ENCODE measurements around the gene ZSCAN10.

The ZSCAN10 gene

DNA sequence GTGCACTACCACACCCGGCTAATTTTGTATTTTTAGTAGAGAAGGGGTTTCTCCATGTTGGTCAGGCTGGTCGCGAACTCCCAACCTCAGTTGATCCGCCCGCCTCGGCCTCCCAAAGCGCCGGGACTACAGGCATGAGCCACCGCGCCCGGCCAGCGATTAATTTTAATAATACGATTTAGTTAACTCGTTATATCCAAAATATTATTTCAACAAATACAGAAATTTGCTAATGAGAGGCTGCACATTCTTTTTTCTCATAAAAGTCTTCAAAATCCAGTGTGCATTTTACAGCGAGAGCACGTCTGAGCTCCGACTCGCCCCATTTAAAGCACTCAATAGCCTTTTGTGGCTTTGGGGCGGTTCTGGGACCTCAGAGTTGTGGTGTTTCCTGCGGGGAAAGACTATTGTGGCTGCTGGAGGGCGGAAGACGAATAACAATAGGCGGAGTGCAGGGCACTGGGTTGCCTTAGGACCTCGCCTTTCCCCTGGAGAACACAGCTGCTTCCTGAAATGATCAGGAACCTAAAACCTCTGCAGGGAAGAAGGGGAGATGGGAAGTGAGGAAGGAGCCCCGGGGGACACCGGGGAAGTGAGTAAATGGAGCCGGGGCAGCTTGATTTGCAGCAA lies 2.9 kb upstream of the ZSCAN10 start:
- no peak for DNase-seq

DNA sequence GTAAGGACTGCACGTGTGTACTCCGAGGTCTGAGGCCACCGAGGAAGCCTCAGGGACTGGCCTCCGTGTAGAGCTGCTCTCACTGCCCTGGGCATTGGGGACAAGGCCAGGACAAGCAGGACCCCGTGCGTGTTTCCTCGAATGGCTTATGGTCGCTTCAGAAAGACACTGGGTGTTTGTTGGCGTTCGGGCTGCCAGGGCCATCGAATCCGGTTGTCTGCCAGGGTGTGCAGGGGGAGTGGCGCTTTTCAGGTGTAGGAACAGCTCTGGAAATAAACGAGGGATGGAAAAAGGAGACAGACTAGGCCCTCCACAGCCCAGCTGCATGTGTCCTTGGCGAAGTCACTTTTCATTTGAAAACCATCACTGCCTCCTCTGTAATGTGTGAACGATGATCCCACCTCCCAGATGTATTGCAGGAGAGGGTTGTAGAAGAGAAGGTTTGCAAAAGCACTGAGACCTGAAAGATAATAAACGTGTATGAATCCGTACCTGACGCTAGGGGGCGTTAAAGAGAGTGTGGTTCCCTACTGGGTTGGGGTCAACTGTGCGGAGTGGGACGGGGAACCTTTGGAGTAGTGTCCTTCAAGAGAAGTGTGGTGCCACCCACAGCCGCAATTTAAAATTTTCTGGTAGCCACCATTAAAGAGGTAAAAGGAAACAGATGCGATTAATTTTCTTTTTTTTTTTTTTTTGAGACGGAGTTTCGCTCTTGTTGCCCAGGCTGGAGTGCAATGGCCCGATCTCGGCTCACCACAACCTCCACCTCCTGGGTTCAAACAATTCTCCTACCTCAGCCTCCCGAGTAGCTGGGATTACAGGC lies 2.1 kb upstream of the ZSCAN10 start:
- DNase-seq: no peak

DNA sequence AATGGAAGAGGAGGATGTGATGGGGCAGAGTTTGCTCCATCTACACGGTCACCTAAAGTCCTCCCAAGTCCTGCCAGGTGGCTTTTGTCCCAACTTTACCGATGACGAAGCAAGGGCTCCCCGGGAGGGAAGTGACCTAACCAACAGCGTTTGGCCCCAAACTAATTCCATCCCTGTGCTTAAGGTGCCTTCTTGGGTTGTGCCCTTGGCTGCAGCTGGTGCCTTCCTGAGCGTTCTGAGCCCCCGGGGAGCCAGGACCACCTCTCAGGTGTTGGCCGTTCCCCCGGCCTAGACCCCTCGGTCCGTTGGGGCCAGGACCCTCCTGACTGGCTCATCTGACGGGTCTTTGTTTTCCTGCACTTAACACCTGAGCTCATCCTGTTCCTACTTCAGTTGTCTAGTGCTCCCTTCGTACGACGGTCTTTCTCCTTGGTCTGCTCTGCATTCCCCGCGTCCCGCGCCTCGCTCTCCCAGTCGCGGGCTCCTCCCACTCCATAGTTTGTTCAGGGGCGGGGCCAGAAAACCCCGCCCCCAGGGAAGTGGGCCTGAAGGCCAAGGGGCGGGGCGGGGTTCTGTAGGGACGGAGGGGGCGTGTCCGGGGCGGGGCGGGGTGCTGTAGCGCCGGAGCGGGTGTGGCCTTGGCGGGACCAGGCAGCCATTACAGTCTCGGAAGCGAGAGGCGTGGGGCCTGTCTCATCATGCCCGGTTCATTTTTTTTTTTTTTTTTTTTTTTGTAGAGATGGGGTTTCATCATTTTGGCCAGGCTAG lies 822 bp upstream of the ZSCAN10 start:
- peak; percentile 88 for DNase-seq

DNA sequence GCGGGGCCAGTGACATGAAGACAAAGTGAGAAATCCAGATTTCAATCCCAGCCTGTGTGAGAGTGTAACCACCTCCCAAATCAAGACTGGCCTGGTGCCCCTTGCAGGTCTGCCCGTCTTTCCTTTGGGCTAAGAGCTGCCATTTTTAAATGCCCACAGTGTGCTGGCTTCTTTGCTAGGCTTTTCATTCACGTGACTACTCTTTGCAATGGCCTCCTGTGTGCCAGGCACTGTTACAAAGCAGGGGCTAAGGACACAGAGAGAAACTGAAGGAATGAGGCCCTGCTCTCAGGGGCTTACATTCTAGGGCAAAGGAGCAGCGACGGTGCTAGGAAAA lies 269 bp upstream of the ZSCAN10 start:
- DNase-seq: no peak

DNA sequence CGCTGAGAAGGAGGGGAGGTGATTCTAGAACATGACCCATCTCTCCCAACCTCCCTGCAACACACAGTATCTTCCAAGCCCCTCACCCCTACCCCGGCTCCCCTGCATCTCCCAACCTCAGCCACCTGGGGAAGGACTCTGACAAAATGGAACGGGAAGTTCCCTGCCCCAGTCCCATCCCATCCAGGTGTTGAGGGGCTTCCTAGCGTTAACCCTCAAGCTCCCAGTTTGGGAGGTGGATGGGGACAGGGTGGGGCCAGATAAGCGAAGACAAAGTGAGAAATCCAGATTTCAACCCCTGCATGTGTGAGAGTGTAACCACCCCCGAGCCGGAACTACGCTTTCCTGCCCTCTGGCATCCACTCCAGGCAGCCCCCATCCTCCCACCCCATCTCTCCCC lies 1.8 kb downstream of the ZSCAN10 start:
- no peak for DNase-seq

DNA sequence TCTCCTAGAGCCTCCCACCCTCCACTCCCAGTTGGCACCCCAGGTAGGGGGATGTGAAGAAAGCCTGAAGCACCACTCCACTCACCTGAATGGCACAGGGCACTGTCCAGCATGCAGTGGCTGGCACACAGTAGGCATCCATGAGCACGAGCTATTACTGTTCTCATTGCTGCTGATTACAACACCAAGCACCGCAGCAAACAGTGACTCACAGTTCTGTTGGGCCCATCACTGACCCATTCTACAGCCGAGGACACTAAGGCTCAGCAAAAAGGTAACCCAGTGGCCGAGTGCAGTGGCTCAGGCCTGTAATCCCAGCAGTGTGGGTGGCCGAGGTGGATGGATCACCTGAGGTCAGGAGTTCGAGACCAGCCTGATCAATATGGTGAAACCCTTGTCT lies 2.7 kb downstream of the ZSCAN10 start:
- DNase-seq: no peak

DNA sequence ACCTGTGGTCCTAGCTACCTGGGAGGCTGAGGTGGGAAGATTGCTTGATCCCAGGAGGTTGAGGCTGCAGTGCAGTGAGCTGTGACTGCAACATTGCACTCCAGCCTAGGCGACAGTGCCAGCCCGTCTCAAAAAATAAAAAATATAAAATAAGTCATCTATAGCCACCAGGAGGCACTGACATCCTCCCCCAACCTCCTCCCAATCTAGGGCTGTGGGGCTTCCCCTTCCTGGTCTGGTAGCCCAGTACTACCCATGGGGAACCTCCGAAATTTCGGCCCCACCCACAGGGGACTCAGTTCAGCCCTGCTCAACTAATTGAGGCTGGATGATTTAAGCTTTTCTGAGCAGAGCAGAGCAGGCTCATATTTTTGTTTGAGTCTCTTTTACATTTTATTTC lies 3.2 kb downstream of the ZSCAN10 start:
- peak; percentile 59 for DNase-seq

DNA sequence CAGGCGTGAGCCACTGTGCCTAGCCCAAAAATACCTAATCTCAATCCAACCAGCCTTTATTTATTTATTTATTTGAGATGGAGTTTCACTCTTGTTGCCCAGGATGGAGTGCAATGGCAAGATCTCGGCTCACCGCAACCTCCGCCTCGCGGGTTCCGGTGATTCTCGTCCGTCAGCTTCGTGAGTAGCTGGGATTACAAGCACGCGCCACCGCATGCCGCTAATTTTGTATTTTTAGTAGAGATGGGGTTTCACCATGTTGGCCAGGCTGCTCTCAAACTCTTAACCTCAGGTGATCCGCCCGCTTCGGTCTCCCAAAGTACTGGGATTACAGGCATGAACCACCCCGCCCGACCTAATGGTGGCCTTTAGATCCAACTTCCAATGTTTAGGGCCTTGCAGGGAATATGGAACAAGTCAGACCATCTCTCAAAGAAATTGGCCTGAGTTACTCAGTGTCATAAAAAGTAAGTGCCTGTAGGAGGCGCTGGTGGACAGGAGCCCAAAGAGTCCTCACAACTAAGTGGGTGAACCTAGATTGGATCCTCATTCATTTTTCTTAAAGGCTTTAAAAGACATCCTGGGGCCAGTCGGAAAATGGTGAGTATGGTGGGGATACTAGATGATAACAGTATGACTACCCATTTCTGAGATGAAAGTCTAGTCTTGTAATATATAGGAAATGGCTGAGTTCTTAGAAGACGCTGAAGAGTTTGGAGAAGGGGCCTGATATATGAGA lies 4.6 kb downstream of the ZSCAN10 start:
- no peak for DNase-seq

DNA sequence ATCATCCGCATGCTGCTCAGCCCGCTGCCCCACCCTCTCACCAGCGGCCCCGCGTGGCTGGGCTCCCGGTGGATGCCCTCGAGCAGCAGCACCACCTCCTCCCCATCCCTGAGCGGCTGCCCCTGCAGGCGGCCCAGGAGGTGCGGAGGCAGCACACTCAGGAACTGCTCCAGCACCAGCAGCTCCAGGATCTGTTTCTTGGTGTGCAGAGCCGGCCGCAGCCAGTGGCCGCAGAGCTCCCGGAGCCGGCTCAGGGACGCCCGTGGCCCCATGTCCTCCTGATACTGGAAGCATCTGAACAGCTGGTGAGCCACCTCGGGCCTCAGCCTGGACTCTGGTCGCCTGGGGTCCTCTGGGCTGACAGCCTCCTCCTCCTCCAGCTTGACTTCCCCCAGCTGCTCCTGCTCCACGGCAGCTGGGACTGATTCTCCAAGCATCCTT lies 6.6 kb downstream of the ZSCAN10 start:
- no peak for DNase-seq

DNA sequence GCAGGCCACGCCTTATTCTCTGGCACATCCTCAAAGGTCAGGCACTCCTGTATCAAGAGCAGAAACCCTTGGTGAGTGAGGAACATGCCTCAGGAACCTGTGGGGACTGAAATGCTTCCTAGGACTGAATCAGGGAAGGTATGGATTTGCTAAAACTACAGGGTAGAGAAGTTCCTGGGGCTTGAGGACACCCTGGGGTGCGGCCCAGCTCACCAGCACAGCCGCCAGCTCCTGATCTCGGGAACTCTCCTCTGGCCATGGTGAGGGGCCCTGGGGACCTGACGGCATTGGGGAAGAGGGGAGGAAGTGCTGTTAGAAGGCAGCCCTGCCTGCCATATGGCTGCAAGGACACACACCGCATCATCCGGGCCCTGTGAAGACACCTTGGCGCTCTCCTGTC lies 7.5 kb downstream of the ZSCAN10 start:
- DNase-seq: no peak

DNA sequence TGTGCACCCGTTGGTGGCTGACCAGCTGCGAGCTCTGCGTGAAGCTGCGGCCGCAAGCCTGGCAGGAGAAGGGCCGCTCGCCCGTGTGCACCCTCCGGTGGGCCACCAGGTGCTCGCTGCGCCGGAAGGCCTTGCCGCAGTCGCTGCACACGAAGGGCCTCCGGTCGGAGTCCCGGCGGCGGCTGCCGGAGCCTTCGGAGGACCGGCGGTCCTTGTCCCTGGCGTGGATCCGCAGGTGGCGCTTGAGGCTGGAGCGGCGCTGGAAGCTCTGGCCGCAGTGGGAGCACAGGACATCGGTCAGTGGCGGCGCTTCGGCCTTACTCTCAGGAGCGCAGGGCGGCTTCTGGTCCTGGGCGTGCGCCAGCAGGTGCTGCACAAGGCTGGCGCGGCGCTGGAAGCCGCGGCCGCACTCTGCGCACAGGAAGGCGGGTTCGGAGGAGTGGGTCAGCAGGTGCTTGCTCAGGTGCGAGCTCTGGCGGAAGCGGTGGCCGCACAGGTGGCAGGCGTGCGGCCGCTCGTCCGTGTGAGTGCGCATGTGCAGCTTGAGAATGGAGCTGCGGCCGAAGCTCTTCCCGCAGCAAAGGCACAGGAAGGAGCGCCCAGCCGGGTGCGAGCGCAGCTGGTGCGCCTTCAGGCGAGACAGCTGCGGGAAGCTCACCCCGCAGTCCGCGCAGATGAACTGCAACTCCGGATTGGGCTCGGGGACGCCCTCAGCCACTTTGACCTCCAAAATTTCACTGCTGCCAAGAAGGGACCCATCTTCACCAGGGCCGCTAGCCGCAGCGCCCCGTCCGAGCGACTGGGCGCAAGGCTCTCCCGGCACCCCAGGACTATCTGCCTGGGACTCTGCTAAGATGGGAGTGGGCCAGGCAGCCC lies 9.1 kb downstream of the ZSCAN10 start:
- no peak for DNase-seq

DNA sequence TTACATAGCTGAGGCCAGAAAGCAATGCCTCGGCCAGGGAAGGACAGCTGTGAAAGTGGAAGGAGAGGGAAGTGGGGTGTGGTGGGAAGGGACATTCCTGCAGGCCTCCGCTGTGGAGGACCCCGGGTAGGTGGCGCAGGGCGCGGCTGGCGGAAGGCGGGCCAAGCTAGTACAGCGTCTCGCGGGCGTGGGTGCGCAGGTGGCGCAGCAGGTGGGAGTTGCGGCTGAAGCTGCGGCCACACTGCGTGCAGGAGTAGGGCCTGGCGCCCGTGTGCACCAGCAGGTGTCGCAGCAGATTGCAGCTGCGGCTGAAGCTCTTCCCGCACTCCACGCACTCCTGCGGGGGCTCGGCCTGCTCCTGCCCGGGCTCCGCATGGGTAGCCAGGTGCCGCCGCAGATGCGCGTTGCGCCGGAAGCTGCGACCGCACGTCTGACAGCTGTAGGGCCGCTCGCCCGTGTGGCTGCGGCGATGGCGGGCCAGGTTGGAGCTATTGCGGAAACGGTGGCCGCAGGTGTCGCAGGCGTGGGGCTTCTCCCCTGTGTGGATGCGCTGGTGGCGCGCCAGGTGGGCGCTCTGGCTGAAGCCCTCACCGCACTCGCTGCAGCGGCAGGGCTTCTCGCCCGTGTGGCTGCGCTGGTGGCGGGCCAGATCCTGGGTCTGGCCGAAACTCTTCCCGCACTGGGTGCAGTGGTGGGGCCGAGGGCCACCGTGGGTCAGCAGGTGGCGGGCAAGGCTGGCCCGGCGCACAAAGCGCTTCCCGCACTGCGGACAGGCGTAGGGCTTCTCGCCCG lies 10.0 kb downstream of the ZSCAN10 start:
- no peak for DNase-seq

DNA sequence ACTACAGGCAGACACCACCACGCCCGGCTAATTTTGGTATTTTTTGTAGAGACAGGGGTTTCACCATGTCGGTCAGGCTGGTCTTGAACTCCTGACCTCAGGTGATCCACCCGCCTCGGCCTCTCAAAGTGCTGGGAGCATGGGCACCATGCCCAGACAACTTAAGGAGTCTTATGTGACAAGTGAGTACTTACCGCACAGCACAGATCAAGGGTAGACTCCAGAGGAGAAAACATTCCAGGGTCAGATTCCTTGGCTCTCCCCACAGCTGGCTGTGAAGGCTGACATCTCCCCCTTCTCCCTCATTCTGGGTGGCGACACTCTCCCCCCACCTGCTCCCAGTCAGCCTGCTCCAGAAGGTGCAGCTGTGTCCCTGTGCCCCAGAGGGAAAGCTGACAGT lies 10.6 kb downstream of the ZSCAN10 start:
- no peak for DNase-seq

DNA sequence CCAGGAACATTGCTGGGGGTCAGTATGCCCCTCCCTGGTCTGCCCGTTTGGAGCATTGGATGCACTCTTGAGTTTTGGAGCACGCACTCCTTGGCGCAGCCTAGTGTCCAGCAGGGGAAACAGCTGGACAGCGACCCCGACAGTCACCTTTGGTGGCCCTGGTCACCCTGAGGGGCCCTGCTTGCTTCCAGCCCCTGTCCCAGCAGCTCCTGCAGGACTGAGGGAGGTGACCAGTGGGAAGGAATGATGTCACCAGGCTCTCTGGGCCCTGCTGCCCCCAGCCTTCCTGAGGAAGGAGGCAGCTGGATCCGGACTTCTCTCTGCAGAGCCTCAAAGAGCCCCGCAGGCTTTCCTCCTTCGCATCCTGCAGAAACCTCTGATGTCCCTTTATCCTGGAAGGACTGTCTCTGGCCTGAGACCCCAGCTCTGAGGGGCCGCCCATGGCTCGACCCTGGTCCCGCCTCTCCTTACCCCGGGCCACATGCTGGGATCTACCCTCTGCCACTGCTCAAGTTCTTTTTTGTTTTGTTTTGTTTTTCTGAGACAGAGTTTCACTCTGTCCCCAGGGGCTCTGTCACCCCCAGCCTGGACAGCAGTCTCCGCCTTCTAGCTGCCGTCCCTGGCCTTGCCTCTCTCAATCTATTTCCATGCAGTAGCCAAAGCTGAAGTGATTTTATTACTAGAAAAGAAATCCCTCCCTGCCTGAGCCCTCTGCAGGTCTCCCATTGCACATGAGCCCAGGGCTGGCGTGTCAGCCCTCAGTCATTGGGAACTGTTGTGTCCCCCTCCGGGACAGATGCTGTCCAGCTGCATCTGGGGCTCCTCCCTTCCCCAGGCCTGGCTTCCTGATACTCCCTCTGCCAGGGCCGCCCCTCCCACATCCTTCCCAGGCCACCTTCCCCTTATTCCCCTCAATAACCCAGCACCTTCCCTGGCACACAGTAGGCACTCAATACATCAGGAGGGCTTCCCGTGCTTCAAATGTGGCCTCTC lies 11.6 kb downstream of the ZSCAN10 start:
- no peak for DNase-seq

DNA sequence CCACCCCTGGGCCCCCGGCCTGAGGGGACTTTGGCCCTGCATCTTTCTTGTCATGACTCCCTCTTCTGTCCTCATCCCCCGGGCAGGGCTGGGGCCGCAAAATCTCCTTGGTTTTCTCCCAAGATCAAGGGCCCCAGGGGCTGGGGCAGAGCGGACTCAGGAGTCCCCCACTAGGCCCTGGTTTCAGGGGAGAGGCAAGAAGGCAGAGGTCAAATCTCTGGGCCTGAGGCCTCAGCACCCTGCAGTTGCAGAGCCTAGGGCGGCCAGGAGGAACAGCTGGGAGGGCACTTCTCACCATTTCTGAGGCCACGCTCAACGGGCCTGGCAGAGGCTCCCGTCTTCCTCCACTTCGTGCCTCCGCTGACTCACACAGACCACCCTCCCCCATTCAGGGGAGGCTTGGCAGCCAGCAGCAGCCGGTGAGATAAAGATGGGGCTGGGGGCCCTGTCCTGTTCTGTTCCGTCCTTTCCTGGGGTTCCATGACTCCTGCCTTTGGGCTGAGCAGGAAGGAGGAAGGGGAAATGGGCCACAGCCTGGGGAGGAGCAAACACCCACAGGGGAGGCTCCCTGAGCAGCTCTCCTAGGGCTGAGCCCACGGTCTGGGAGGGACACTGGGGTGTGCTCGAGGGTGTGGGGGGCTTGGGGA lies 12.4 kb downstream of the ZSCAN10 start:
- DNase-seq: no peak

DNA sequence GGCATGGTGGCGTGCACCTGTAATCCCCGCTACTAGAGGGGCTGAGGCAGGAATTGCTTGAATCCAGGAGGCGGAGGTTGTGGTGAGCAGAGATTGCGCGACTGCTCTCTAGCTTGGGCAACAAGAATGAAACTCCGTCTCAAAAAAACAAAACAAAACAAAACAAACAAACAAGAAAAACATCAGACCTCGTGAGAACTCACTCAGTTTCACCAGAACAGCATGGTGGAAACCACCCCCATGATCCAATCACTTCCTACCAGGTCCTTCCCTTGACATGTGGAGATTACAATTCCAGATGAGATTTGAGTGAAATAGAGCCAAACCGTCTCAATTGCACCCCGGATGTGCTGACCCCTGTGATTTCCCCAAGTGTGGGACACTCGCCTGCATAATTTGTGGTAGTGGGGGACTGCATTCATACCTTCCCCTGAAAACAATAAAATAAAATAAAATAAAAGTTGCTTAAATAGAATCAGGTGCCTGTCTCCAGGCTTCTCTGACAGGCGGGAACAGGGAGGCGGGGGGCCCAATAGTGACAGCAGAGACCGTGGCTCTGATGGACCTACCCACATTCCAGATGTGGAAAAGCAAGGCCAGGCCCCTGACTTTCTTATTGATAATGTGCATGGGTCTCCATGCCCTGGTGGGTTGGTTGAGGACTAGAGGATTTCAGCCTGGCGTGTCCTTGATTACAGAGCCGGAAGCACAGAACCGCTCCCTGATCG lies 13.1 kb downstream of the ZSCAN10 start:
- DNase-seq: no peak

DNA sequence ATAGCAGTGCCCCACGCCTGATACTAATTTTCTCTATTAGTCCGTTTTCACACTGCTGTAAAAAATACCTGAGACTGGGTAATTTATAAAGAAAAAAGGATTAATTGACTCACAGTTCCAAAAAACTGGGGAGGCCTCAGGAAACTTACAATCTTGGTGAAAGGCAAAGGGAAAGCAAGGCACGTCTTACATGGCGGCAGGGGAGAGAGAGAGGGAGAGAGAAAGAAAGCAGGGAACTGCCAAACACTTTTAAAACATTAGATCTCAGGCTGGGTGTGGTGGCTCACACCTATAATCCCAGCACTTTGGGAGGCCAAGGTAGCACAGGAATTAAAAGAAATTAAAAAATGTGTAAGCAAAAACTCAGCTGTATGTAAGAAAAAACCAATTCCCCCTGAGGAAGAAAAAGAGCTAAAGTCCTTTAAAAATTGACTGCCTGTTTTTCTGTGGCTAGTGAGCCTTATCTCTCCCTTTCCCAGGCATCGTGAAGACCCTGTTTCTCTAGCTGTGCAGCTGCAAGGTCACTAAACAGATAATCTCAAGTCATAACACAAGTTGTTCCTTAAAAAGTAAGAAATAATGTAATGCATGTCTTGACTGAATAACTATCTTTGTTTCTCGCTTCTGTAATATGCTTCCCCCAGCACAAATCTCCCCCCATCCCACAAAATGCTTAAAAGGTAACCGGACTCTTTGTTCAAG lies 14.0 kb downstream of the ZSCAN10 start:
- no peak for DNase-seq

DNA sequence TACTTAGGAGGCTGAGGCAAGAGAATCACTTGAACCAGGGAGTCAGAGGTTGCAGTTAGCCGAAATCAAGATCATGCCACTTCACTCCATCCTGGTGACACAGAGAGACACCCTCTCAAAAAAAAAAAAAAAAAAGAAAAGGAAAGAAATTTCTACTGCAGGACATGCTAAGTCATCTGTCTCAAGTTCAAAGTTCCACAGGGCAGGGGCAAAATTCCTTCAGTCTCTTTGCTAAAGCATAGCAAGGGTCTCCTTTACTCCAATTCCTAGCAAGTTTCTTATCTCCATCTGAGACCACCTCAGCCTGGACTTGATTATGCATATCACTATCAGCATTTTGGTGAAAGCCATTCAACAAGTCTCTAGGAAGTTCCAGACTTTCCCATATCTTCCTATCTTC lies 14.6 kb downstream of the ZSCAN10 start:
- no peak for DNase-seq

Data from activated CD4-positive, CD25-positive, alpha-beta regulatory T cell treated with anti-CD3 and anti-CD28 coated beads, Interleukin-2, amount 50 U/mL, for 72 hours (primary cell).